ENCODE data around the gene B3GNT9.

The B3GNT9 gene

GRCh38 chr16:67167588-67167987 lies 16.8 kb upstream of the B3GNT9 start:
- Histone ChIP-seq H3K4me3 (ENCODE audit: insufficient read depth, low read depth, low read length) (no peak overlapping the region), H3K27me3 (ENCODE audit: control insufficient read depth, insufficient read depth, low read length, poor library complexity, severe bottlenecking) (peaks cover 98% of the 10 kb centered on the region)
- WGBS, 2 experiments = 74 to 77% methylated on average over 7 of the region's 7 CpGs

GRCh38 chr16:67166598-67167168 lies 15.9 kb upstream of the B3GNT9 start:
- no peak overlapping the region for H3K27ac ChIP-seq (ENCODE audit: insufficient read depth, low read depth, low read length, poor library complexity, severe bottlenecking)
- H3K4me3 ChIP-seq (ENCODE audit: insufficient read depth, low read depth, low read length) = no peak overlapping the region
- peaks cover 98% of the 10 kb centered on the region for H3K27me3 ChIP-seq (ENCODE audit: control insufficient read depth, insufficient read depth, low read length, poor library complexity, severe bottlenecking)
- peaks cover 14% of the 10 kb centered on the region for H3K4me1 ChIP-seq (ENCODE audit: control insufficient read depth, insufficient read depth, low read length)
- H3K36me3 ChIP-seq (ENCODE audit: control insufficient read depth, insufficient read depth, low read length) = no peaks in the 10 kb centered on the region
- 64 to 65% methylated on average over 5 of the region's 5 CpGs for WGBS, 2 experiments
- no peaks in the 10 kb centered on the region for H3K9me3 ChIP-seq (ENCODE audit: control insufficient read depth, low read length)

More at GRCh38 chr16:67167588-67167987, 16.8 kb upstream of the B3GNT9 start:
- H3K36me3 ChIP-seq (ENCODE audit: control insufficient read depth, insufficient read depth, low read length) = no peaks in the 10 kb centered on the region
- H3K9me3 ChIP-seq (ENCODE audit: control insufficient read depth, low read length) = no peaks in the 10 kb centered on the region
- H3K27ac ChIP-seq (ENCODE audit: insufficient read depth, low read depth, low read length, poor library complexity, severe bottlenecking) = no peak overlapping the region
- peaks cover 14% of the 10 kb centered on the region for H3K4me1 ChIP-seq (ENCODE audit: control insufficient read depth, insufficient read depth, low read length)

GRCh38 chr16:67166110-67166547 lies 15.3 kb upstream of the B3GNT9 start:
- H3K27me3 ChIP-seq (ENCODE audit: control insufficient read depth, insufficient read depth, low read length, poor library complexity, severe bottlenecking) = peaks cover 98% of the 10 kb centered on the region
- no peak overlapping the region for H3K27ac ChIP-seq (ENCODE audit: insufficient read depth, low read depth, low read length, poor library complexity, severe bottlenecking)
- no peaks in the 10 kb centered on the region for H3K9me3 ChIP-seq (ENCODE audit: control insufficient read depth, low read length)
- H3K4me3 ChIP-seq (ENCODE audit: insufficient read depth, low read depth, low read length) = no peak overlapping the region
- no peaks in the 10 kb centered on the region for H3K36me3 ChIP-seq (ENCODE audit: control insufficient read depth, insufficient read depth, low read length)
- H3K4me1 ChIP-seq (ENCODE audit: control insufficient read depth, insufficient read depth, low read length) = peaks cover 14% of the 10 kb centered on the region
- WGBS, 2 experiments = 18 to 22% methylated on average over 18 of the region's 18 CpGs

- H3K4me3 ChIP-seq (ENCODE audit: insufficient read depth, low read depth, low read length) = no peak overlapping the region
- H3K4me1 ChIP-seq (ENCODE audit: control insufficient read depth, insufficient read depth, low read length) = peaks cover 14% of the 10 kb centered on the region
- WGBS, 2 experiments = 4% methylated on average over 85 of the region's 85 CpGs
- no peaks in the 10 kb centered on the region for H3K9me3 ChIP-seq (ENCODE audit: control insufficient read depth, low read length)
- no peak overlapping the region for H3K27ac ChIP-seq (ENCODE audit: insufficient read depth, low read depth, low read length, poor library complexity, severe bottlenecking)
- H3K36me3 ChIP-seq (ENCODE audit: control insufficient read depth, insufficient read depth, low read length) = no peaks in the 10 kb centered on the region
- peaks cover 99% of the 10 kb centered on the region for H3K27me3 ChIP-seq (ENCODE audit: control insufficient read depth, insufficient read depth, low read length, poor library complexity, severe bottlenecking)
Observed at GRCh38 chr16:67165121-67166078, 14.6 kb upstream of the B3GNT9 start.

- Histone ChIP-seq H3K36me3 (ENCODE audit: control insufficient read depth, insufficient read depth, low read length) (no peaks in the 10 kb centered on the region), H3K27ac (ENCODE audit: insufficient read depth, low read depth, low read length, poor library complexity, severe bottlenecking) (no peak within 1 kb of the TSS), H3K4me3 (ENCODE audit: insufficient read depth, low read depth, low read length) (peak within 1 kb of the TSS; percentile 32), H3K9me3 (ENCODE audit: control insufficient read depth, low read length) (no peaks in the 10 kb centered on the region), H3K27me3 (ENCODE audit: control insufficient read depth, insufficient read depth, low read length, poor library complexity, severe bottlenecking) (peaks cover 100% of the 10 kb centered on the region), H3K4me1 (ENCODE audit: control insufficient read depth, insufficient read depth, low read length) (peaks cover 12% of the 10 kb centered on the region)
- WGBS, 2 experiments = 3 to 4% methylated on average over 41 of the region's 41 CpGs
Observed at GRCh38 chr16:67164599-67165061, 13.8 kb upstream of the B3GNT9 start, which contains the start of gene HSF4. Gene HSF4 (plus strand): TSS chr16:67164745. CDS start chr16:67164812, 67 bp downstream.

GRCh38 chr16:67163999-67164558 lies 13.3 kb upstream of the B3GNT9 start:
- H3K9me3 ChIP-seq (ENCODE audit: control insufficient read depth, low read length) = no peaks in the 10 kb centered on the region
- H3K27ac ChIP-seq (ENCODE audit: insufficient read depth, low read depth, low read length, poor library complexity, severe bottlenecking) = no peak overlapping the region
- H3K36me3 ChIP-seq (ENCODE audit: control insufficient read depth, insufficient read depth, low read length) = no peaks in the 10 kb centered on the region
- H3K4me1 ChIP-seq (ENCODE audit: control insufficient read depth, insufficient read depth, low read length) = peaks cover 17% of the 10 kb centered on the region
- peaks cover 100% of the 10 kb centered on the region for H3K27me3 ChIP-seq (ENCODE audit: control insufficient read depth, insufficient read depth, low read length, poor library complexity, severe bottlenecking)
- WGBS, 2 experiments = 3% methylated on average over 34 of the region's 34 CpGs
- peak overlapping the region; percentile 32 for H3K4me3 ChIP-seq (ENCODE audit: insufficient read depth, low read depth, low read length)

- Histone ChIP-seq H3K36me3 (ENCODE audit: control insufficient read depth, insufficient read depth, low read length) (no peaks in the 10 kb centered on the region), H3K27ac (ENCODE audit: insufficient read depth, low read depth, low read length, poor library complexity, severe bottlenecking) (no peak overlapping the region), H3K4me1 (ENCODE audit: control insufficient read depth, insufficient read depth, low read length) (peaks cover 19% of the 10 kb centered on the region), H3K9me3 (ENCODE audit: control insufficient read depth, low read length) (no peaks in the 10 kb centered on the region), H3K27me3 (ENCODE audit: control insufficient read depth, insufficient read depth, low read length, poor library complexity, severe bottlenecking) (peaks cover 100% of the 10 kb centered on the region), H3K4me3 (ENCODE audit: insufficient read depth, low read depth, low read length) (peak overlapping the region; percentile 32)
- WGBS, 2 experiments = 2% methylated on average over 99 of the region's 99 CpGs
Observed at GRCh38 chr16:67163164-67163998, 12.6 kb upstream of the B3GNT9 start.

GRCh38 chr16:67162506-67163163 lies 11.8 kb upstream of the B3GNT9 start:
- no peaks in the 10 kb centered on the region for H3K9me3 ChIP-seq (ENCODE audit: control insufficient read depth, low read length)
- peaks cover 100% of the 10 kb centered on the region for H3K27me3 ChIP-seq (ENCODE audit: control insufficient read depth, insufficient read depth, low read length, poor library complexity, severe bottlenecking)
- H3K27ac ChIP-seq (ENCODE audit: insufficient read depth, low read depth, low read length, poor library complexity, severe bottlenecking) = no peak overlapping the region
- 6 to 7% methylated on average over 44 of the region's 44 CpGs for WGBS, 2 experiments
- peak overlapping the region; percentile 32 for H3K4me3 ChIP-seq (ENCODE audit: insufficient read depth, low read depth, low read length)
- H3K36me3 ChIP-seq (ENCODE audit: control insufficient read depth, insufficient read depth, low read length) = no peaks in the 10 kb centered on the region
- H3K4me1 ChIP-seq (ENCODE audit: control insufficient read depth, insufficient read depth, low read length) = peaks cover 19% of the 10 kb centered on the region

GRCh38 chr16:67161595-67162058 lies 10.8 kb upstream of the B3GNT9 start:
- Histone ChIP-seq H3K9me3 (ENCODE audit: control insufficient read depth, low read length) (no peaks in the 10 kb centered on the region), H3K27me3 (ENCODE audit: control insufficient read depth, insufficient read depth, low read length, poor library complexity, severe bottlenecking) (peaks cover 100% of the 10 kb centered on the region), H3K27ac (ENCODE audit: insufficient read depth, low read depth, low read length, poor library complexity, severe bottlenecking) (no peak overlapping the region), H3K4me1 (ENCODE audit: control insufficient read depth, insufficient read depth, low read length) (peaks cover 19% of the 10 kb centered on the region), H3K4me3 (ENCODE audit: insufficient read depth, low read depth, low read length) (no peak overlapping the region), H3K36me3 (ENCODE audit: control insufficient read depth, insufficient read depth, low read length) (no peaks in the 10 kb centered on the region)
- WGBS, 2 experiments = 24 to 25% methylated on average over 25 of the region's 25 CpGs

All from ectodermal cell (in vitro differentiated cells).